Left ventricle myocardium inferior (tissue), 1 donor: ENCODE data around the gene LMF1. TPM values are rescaled to one million over a fixed set of nuclear protein-coding genes. Genes with fewer than 3 reads are reported as not detected.

Source experiments
- DNase-seq: peaks from one replicate; pipeline ENCODE4 v3.0.0-alpha.2; 2020
- H3K27ac ChIP-seq: fragments of 200-600 bp; replicated peaks from 2 replicates; pipeline ENCODE4 v1.8.0; 2021
- H3K27me3 ChIP-seq: fragments of 200-600 bp; 2 replicates; pipeline ENCODE4 v1.8.0; 2021; ENCODE audit warnings: low read depth
- H3K36me3 ChIP-seq: fragments of 200-600 bp; 2 replicates; pipeline ENCODE4 v1.8.0; 2021
- H3K4me1 ChIP-seq: fragments of 200-600 bp; 2 replicates; pipeline ENCODE4 v1.8.0; 2021
- H3K4me3 ChIP-seq: fragments of 200-600 bp; 2 replicates; pipeline ENCODE4 v1.8.0; 2021; ENCODE audit warnings: mild to moderate bottlenecking, moderate library complexity
- H3K9me3 ChIP-seq: fragments of 200-600 bp; replicated peaks from 2 replicates; pipeline ENCODE4 v1.8.0; 2021
- intact Hi-C: fragments of 100-400 bp; cut with micrococcal nuclease; formaldehyde crosslinking; loops from one replicate; pipeline ENCODE4 v1.11.0; 2022
- total RNA-seq: library from RNA; stranded (reverse); fragmentation: NEBNext Ultra II Directional; extraction: Animal tissue kit (Norgen Biotek cat#: 25700); gene quantifications from one replicate; pipeline ENCODE4 v1.2.1, GENCODE V29; 2021
- TF ChIP-seq, protein P1 (sequence below): fragments of 200-600 bp; IDR thresholded peaks from 2 replicates; pipeline ENCODE4 v1.8.0; 2021; ENCODE audit warnings: antibody characterized with exemption, mild to moderate bottlenecking, borderline replicate concordance
- donor health status: DM: no; HTN: yes; CAD: no; lungs with severe emphysema.

Gene LMF1
- total RNA-seq, 1 donor from 2014 or later: 6.6 TPM

DNA sequence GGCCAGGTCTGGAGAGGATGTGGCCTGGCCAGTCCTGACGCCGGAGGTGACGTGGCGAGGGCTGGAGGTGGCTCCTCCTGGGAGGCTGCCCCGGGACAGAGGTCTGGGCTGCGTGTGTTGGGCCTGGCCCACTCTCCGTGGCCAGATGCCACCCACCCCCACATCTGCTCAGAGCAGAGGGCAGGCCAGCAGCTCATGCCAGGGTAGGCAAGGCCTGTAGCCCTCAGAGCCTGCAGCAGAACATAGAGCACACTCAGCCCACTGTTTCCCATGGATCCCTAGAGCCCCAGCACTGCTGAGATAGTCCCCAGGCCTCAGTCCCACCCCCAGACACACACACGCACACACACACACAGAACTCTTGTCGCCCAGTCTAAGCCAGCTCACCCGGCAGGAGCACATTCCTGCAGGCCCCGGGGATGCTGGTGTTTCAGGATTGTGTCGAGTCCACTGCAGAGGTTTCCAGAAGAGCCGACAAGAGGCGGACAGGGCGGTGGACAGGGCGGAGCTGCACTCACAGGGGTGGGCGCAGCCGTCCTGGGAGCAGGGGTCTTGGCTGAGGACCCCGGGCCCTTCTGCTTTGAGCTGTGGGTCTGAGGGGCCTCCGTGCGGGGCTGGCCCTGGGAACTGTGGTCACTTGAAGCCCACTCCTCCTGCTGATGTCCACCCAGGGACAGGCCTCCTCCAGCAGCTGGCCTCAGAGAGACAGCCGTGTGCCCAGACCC, 44.1 kb upstream of the LMF1 start:
- Histone ChIP-seq H3K9me3 (no peaks in the 10 kb centered on the region), H3K27me3 (peaks cover 37% of the 10 kb centered on the region), H3K4me1 (peaks cover 14% of the 10 kb centered on the region), H3K36me3 (no peaks in the 10 kb centered on the region), H3K27ac (no peak overlapping the region), H3K4me3 (no peak overlapping the region)
- intact Hi-C loops: no loop called here
- peak; percentile 36 for DNase-seq
- TF ChIP-seq, protein P1, sequence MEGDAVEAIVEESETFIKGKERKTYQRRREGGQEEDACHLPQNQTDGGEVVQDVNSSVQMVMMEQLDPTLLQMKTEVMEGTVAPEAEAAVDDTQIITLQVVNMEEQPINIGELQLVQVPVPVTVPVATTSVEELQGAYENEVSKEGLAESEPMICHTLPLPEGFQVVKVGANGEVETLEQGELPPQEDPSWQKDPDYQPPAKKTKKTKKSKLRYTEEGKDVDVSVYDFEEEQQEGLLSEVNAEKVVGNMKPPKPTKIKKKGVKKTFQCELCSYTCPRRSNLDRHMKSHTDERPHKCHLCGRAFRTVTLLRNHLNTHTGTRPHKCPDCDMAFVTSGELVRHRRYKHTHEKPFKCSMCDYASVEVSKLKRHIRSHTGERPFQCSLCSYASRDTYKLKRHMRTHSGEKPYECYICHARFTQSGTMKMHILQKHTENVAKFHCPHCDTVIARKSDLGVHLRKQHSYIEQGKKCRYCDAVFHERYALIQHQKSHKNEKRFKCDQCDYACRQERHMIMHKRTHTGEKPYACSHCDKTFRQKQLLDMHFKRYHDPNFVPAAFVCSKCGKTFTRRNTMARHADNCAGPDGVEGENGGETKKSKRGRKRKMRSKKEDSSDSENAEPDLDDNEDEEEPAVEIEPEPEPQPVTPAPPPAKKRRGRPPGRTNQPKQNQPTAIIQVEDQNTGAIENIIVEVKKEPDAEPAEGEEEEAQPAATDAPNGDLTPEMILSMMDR: no peak

DNA sequence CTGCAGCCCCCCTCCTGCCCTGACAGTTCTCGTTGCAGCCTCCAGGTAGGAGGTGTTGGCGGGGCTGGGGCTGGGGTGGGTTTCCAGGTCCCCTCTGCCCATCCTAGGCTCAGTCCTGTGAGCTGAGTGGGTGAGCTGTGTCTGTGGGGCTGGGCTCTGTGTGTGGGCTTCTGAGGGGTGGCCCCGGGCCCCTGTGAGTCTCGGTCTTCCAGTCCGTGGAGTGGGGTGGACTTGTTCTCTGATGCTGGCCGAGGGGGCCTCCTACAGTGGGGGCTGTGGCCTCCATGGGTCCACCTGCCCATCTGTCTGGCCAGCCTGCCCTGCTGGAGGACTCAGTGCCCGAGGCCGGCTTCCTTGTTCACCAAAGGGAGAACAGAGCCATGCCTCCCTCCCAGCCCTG, 43.4 kb upstream of the LMF1 start:
- Histone ChIP-seq H3K27me3 (peaks cover 37% of the 10 kb centered on the region), H3K36me3 (no peaks in the 10 kb centered on the region), H3K9me3 (no peaks in the 10 kb centered on the region), H3K4me1 (peaks cover 7% of the 10 kb centered on the region), H3K27ac (no peak overlapping the region), H3K4me3 (no peak overlapping the region)
- TF ChIP-seq, protein P1: no peak
- DNase-seq: no peak
- intact Hi-C loops: no loop called here

DNA sequence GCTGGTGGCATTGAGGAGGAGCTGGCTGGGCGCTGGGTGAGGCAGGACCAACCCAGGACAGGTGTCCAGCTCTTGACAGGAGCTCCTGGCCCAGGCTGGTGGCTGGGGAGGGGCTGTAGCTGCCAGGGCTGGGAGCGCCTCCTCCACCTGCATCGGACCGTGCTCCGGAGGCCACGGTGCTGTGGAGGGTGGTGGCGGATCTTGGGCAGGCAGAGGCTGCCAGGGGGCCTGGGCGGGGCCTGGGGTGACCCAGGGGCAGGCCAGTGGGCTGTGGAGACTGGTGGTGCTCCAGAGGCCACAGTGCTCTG, 42.8 kb upstream of the LMF1 start:
- TF ChIP-seq, protein P1: no peak
- no peaks in the 10 kb centered on the region for H3K9me3 ChIP-seq
- no peaks in the 10 kb centered on the region for H3K36me3 ChIP-seq
- H3K27me3 ChIP-seq: peaks cover 40% of the 10 kb centered on the region
- no peak overlapping the region for H3K4me3 ChIP-seq
- DNase-seq: no peak
- intact Hi-C loops: no loop called here
- H3K4me1 ChIP-seq: no peaks in the 10 kb centered on the region
- no peak overlapping the region for H3K27ac ChIP-seq

DNA sequence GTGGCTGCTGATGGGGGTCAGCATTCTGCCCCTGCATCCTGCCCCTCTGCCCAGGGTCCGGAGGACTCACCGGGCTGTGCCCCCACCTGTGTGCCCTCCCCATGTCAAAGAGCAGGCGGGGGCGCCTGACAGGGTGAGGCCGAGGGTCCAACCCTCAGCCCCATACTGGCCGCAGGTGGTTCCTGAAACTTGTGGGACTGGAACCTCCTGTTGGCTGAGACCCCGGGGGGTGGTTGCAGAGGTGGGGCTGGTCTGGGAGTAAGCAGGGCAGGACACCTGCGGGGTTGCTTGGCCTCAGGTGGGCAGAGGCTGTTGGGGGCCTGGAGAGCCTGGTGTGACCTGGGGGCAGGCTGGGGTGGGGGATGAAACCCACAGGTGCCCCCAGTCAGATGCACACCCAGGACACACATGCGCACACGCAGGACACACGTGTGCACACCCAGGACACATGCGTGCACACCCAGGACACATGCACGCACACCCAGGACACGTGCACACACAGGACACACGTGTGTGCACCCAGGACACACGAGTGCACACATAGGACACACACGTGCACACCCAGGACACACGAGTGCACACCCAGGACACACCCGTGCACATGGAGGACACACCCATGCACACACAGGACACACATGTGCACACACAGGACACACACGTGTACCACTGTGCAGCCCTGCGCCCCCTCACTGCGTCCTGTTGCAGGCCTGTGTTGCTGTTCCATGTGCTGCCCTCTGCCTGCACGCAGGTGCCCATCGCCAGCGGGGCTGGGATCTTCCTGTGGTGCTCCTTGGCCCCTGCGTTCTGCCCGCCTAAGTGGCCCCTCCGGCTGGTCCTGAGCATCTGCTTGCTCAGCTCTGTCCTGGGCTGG, 42.2 kb upstream of the LMF1 start:
- intact Hi-C loops: no loop called here
- Histone ChIP-seq H3K4me3 (no peak overlapping the region), H3K4me1 (no peaks in the 10 kb centered on the region), H3K27me3 (peaks cover 46% of the 10 kb centered on the region), H3K27ac (no peak overlapping the region), H3K36me3 (no peaks in the 10 kb centered on the region), H3K9me3 (no peaks in the 10 kb centered on the region)
- no peak for DNase-seq
- TF ChIP-seq, protein P1: no peak

DNA sequence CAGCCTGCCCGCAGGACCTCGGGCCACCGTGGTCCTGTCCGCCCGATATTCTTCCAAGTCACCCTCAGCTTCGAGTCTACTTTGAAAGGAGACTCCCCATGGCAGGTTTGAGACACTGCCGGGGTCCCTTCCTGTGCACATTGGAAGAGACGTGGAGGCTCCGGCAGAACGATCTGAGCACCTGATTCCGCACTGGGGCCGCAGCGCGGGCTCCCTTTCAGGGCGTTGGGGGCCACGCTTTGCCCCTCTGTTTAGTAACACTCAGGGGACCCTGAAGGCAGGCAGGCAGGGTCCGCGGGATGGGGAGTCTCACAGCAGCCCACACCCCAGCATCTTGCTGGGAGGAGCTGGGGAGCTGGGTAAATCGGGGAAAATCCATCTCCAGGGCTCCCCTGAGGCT, 41.4 kb upstream of the LMF1 start:
- Histone ChIP-seq H3K36me3 (no peaks in the 10 kb centered on the region), H3K27me3 (peaks cover 54% of the 10 kb centered on the region), H3K27ac (no peak overlapping the region), H3K4me1 (no peaks in the 10 kb centered on the region), H3K4me3 (no peak overlapping the region), H3K9me3 (no peaks in the 10 kb centered on the region)
- intact Hi-C loops: no loop called here
- no peak for DNase-seq
- TF ChIP-seq, protein P1: no peak
